ENCODE results near the gene CHMP1A. TPM values are rescaled to one million over a fixed set of nuclear protein-coding genes. Genes with fewer than 3 reads are reported as not detected.
"Not testable (repeated sequence)": the region's sequence is repeated elsewhere in the genome, so short reads cannot be mapped to it uniquely, and the experiment has no call there.

CHMP1A gene
- polyA plus RNA-seq, 3 donors from 2014 or later, result 102 to 111 (median 103) TPM

- Mint-ChIP-seq H3K4me1 (peaks cover 7 to 9% of the 10 kb centered on the region in 2 donors), H3K27me3 (ENCODE audit: low read depth in 3 of 3) (peaks cover 0 to 5% (median 3%) of the 10 kb centered on the region in 3 donors), H3K36me3 (no peaks in the 10 kb centered on the region), H3K9me3 (no peaks in the 10 kb centered on the region), H3K27ac (no peak overlapping the region), H3K4me3 (peak overlapping the region in 3 of 5 donors; percentile 62 to 85 (median 75))
- DNase-seq, result no peak
Measured at GRCh38 chr16:89641458-89642119, 15.9 kb downstream of the CHMP1A start.

DNA sequence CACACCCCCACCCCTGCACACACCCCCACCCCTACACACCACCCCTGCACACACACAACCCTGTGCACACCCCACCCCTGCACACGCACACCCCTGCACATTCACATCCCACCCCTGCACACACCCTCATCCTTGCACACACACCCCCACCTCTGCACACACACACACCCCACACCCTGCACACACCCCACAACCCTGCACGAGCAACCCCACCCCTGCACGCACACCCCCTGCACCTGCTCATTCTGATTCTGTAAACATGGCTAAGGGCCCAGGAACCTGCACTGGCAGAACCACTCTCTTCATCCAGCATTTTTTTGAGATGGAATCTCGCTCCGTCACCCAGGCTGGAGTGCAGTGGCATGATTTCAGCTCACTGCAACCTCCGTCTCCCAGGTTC, 18.1 kb downstream of the CHMP1A start:
- Mint-ChIP-seq H3K9me3 (no peaks in the 10 kb centered on the region), H3K4me3 (no peak overlapping the region), H3K4me1 (peaks cover 7 to 9% of the 10 kb centered on the region in 2 donors), H3K36me3 (no peaks in the 10 kb centered on the region), H3K27ac (no peak overlapping the region), H3K27me3 (ENCODE audit: low read depth in 3 of 3) (peaks cover 2 to 3% (median 2%) of the 10 kb centered on the region in 3 donors)
- DNase-seq, result no peak

- no peak overlapping the region for H3K4me3 Mint-ChIP-seq
- no peak overlapping the region for H3K27ac Mint-ChIP-seq
- H3K9me3 Mint-ChIP-seq, result no peaks in the 10 kb centered on the region
- peaks cover 2 to 3% (median 2%) of the 10 kb centered on the region in 3 donors for H3K27me3 Mint-ChIP-seq (ENCODE audit: low read depth in 3 of 3)
- no peak for DNase-seq
- no peaks in the 10 kb centered on the region for H3K36me3 Mint-ChIP-seq
- H3K4me1 Mint-ChIP-seq, result peaks cover 7 to 9% of the 10 kb centered on the region in 2 donors
Measured at GRCh38 chr16:89638455-89638854, 19.1 kb downstream of the CHMP1A start.

DNA sequence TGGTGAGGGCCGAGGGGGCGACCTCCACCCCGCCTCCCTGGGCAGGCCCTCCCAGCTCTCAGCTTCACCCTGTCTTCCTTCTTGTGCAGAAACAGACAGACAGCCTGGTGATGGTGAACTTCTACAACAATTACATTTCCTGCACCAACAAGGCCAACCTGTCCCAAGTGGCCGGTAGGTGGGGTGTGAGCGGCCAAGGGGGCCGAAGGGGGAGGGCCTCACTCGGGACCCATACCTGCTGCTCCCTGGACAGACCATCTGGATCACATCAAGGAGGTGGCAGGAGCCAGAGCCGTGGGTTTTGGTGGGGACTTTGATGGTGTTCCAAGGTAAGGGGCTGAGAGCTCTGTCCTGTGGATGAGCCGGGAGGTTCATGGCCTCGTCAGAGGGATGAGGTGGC, 20.1 kb downstream of the CHMP1A start:
- Mint-ChIP-seq H3K27ac (no peak overlapping the region), H3K4me3 (no peak overlapping the region), H3K9me3 (no peaks in the 10 kb centered on the region), H3K4me1 (peaks cover 7 to 9% of the 10 kb centered on the region in 2 donors), H3K27me3 (ENCODE audit: low read depth in 3 of 3) (peaks cover 2 to 3% (median 2%) of the 10 kb centered on the region in 3 donors), H3K36me3 (no peaks in the 10 kb centered on the region)
- no peak for DNase-seq

GRCh38 chr16:89636663-89637062, 20.8 kb downstream of the CHMP1A start:
- Mint-ChIP-seq H3K27ac (no peak overlapping the region), H3K27me3 (ENCODE audit: low read depth in 3 of 3) (peaks cover 2 to 3% (median 2%) of the 10 kb centered on the region in 3 donors), H3K4me1 (peaks cover 7 to 9% of the 10 kb centered on the region in 2 donors), H3K36me3 (no peaks in the 10 kb centered on the region), H3K4me3 (no peak overlapping the region), H3K9me3 (no peaks in the 10 kb centered on the region)
- DNase-seq, result no peak

GRCh38 chr16:89634463-89635385, 22.8 kb downstream of the CHMP1A start:
- not testable (repeated sequence) for H3K9me3 Mint-ChIP-seq; H3K27me3 Mint-ChIP-seq (ENCODE audit: low read depth in 3 of 3); H3K36me3 Mint-ChIP-seq; H3K4me1 Mint-ChIP-seq; DNase-seq; H3K27ac Mint-ChIP-seq; H3K4me3 Mint-ChIP-seq

GRCh38 chr16:89633064-89633631, 24.4 kb downstream of the CHMP1A start:
- Mint-ChIP-seq H3K4me3 (no peak overlapping the region), H3K27ac (no peak overlapping the region), H3K4me1 (no peaks in the 10 kb centered on the region), H3K9me3 (no peaks in the 10 kb centered on the region), H3K36me3 (no peaks in the 10 kb centered on the region), H3K27me3 (ENCODE audit: low read depth in 3 of 3) (peaks cover 0 to 2% (median 0%) of the 10 kb centered on the region in 3 donors)
- no peak for DNase-seq

GRCh38 chr16:89629827-89630610, 27.5 kb downstream of the CHMP1A start:
- H3K4me3 Mint-ChIP-seq, result no peak overlapping the region
- peaks cover 0 to 3% (median 2%) of the 10 kb centered on the region in 3 donors for H3K27me3 Mint-ChIP-seq (ENCODE audit: low read depth in 3 of 3)
- no peak overlapping the region for H3K27ac Mint-ChIP-seq
- no peaks in the 10 kb centered on the region for H3K4me1 Mint-ChIP-seq
- no peaks in the 10 kb centered on the region for H3K36me3 Mint-ChIP-seq
- H3K9me3 Mint-ChIP-seq, result no peaks in the 10 kb centered on the region
- DNase-seq, result no peak

DNA sequence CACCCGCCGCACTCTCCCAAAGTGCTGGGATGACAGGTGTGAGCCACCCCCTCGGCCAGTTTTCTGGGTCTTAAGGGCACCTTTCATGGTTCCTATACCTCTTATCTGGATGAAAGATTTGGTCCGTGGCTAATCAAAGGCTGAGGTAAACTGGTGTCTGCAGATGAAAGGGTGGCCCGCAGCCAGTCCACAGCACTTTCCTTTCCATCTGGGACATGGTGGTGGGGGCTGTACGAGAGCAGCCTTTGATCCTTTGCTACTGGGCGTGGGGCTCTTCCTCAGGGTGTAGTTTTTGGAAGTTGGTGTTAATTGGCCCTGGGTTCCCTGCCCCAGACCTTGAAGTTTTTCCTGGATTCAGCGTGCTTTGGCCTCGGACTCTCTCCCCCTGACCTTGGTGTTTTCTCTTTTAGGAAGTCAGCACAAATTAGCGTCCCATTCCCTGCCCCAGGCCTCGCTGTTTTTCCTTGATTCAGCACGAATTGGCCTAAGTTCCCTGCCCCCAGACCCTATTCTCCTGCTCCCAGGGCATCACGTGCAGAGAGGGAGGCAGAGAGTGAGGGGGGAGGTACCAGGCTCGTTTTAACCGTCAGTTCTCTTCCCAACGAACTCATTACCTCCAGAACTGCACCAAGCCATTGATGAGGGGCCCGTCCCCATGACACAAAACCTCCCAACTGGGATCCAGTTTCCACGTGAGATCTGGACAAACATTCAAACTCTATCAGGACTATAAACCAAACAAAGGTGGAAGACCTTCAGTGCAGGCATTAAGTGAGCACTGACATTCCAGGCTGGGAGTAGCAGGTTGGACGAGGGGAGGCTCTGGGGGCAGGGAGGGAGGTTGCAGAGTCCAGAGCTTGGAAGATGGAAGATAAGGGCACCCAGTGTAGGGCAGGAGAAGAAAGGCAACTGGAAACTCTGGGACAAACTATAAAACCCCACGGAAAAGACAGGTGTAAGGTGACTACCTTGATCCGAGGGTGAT, 32.4 kb downstream of the CHMP1A start:
- H3K36me3 Mint-ChIP-seq, result no peaks in the 10 kb centered on the region
- DNase-seq, result no peak
- no peaks in the 10 kb centered on the region for H3K4me1 Mint-ChIP-seq
- H3K9me3 Mint-ChIP-seq, result no peaks in the 10 kb centered on the region
- no peak overlapping the region for H3K4me3 Mint-ChIP-seq
- peaks cover 3 to 6% (median 3%) of the 10 kb centered on the region in 3 donors for H3K27me3 Mint-ChIP-seq (ENCODE audit: low read depth in 3 of 3)
- peak overlapping the region in 1 of 6 donors; percentile 34 for H3K27ac Mint-ChIP-seq

DNA sequence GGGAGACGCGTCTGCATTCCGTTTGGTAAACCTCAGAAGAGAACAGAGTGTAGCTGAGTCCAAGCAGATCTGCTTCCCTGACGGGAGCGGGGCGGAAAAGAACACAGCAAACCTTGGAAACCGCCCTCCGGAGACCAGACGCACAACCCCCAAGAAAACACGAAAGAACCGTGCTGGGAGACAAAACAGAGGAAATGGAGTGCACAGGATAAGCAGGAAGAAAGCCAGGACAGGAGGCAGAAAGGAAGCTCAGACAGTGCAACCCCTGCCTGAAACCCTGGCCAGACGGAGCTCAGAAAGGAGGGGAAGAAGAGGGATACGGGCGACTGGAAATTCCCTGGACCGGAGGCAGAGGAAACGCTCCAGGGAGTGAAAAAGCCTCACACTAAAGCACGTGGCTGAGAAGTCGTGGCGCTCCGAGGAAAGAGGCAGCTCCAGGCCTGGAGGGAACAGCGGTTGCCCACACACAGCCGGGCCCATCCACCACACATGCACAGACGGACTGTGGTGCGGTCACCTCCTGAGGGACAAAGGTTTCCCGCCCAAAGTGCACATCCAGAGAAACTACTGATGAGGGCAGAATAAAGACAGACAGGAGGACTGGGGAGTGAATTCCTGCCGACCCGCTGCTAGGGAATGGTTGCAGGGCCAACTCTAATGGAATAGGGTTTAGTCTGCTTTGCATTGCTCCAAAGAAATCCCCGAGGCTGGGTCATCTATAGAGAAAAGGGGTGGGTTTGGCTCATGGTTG, 33.8 kb downstream of the CHMP1A start:
- peaks cover 3 to 6% (median 3%) of the 10 kb centered on the region in 3 donors for H3K27me3 Mint-ChIP-seq (ENCODE audit: low read depth in 3 of 3)
- H3K4me3 Mint-ChIP-seq, result no peak overlapping the region

DNA sequence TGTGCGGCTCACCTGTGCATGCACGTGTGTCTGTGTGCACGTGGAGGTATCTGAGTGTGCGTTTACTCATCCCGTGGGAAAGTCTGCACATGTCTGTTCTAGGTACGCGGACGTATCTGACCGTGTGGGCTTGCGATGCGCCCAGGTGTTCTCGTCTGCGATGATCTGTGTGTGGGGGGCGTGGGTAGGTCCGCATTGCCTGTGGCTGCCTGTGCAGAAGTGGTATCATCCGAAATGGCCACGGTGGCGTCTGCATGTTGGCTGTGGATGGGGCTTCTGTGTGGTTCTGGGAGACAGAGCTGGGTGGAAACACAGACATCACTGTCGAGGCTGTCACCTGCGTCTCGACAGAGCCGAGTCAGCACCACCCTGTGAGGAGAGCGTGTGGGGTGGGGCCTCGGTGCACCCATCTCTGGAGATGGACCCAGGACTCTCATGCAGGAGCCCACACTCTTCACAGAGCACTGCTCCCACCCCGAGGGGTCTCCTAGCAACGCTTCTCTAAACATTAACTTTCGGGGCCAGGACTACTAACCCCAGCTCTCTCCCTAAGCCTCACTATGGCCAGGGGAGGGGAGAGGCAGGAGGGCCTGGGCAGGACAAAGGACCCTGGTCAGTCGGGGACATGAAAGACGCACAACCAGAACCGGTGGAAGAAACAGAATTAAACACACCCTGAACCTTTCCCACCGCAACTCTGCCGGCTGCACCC, 35.7 kb downstream of the CHMP1A start:
- no peak for DNase-seq
- H3K36me3 Mint-ChIP-seq, result no peaks in the 10 kb centered on the region
- peaks cover 0 to under 1% (median 0%) of the 10 kb centered on the region in 6 donors for H3K9me3 Mint-ChIP-seq
- peaks cover 3 to 8% (median 3%) of the 10 kb centered on the region in 3 donors for H3K27me3 Mint-ChIP-seq (ENCODE audit: low read depth in 3 of 3)
- H3K27ac Mint-ChIP-seq, result no peak overlapping the region
- peaks cover 4% of the 10 kb centered on the region in 2 donors for H3K4me1 Mint-ChIP-seq
- H3K4me3 Mint-ChIP-seq, result no peak overlapping the region

More for the DNA sequence above, 33.8 kb downstream of the CHMP1A start:
- Mint-ChIP-seq H3K9me3 (no peaks in the 10 kb centered on the region), H3K27ac (no peak overlapping the region), H3K36me3 (no peaks in the 10 kb centered on the region), H3K4me1 (no peaks in the 10 kb centered on the region)
- DNase-seq, result no peak

Data from immature natural killer cell (primary cell).